Measurements from ENCODE around the gene PCDH1. TPM values are rescaled to one million over a fixed set of nuclear protein-coding genes. Genes with fewer than 3 reads are reported as not detected.
"Not testable (repeated sequence)": the region's sequence is repeated elsewhere in the genome, so short reads cannot be mapped to it uniquely, and the experiment has no call there.

Gene PCDH1
- total RNA-seq, 1 experiment from 2014 or later: 0.45 TPM

DNA sequence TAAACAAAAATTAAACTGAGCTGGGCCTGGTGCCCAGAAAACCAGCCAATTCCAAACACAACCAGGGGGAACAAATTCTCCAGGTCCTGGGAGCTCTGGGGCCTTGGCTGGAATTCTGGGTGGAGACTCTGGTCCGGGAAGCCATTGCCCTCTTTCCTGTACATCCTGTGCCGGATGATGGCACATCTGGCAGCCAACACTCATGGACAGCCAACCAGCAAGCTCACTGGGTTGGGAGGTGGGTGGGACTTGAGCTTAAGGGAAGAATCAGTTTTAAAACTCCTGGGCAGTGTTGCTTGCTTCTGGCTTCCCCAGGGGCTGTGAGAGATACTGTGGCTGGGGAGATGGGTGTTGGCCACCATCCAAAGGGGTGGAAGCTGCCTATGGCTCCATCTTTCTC, 56.1 kb downstream of the PCDH1 start:
- ChIA-PET POLR2A (ENCODE audit: low non-redundant PET) (no interaction called here), CTCF (interaction anchor here (1.1 kb wide), 1 partner anchor 57 kb away, joined by 4 read pairs; no protein-coding TSS in a partner anchor)
- no peaks in the 10 kb centered on the region for H3K27me3 ChIP-seq (replicated peaks; ENCODE audit: insufficient read depth, low read depth, low read length, poor library complexity)
- TF ChIP-seq, protein P1, sequence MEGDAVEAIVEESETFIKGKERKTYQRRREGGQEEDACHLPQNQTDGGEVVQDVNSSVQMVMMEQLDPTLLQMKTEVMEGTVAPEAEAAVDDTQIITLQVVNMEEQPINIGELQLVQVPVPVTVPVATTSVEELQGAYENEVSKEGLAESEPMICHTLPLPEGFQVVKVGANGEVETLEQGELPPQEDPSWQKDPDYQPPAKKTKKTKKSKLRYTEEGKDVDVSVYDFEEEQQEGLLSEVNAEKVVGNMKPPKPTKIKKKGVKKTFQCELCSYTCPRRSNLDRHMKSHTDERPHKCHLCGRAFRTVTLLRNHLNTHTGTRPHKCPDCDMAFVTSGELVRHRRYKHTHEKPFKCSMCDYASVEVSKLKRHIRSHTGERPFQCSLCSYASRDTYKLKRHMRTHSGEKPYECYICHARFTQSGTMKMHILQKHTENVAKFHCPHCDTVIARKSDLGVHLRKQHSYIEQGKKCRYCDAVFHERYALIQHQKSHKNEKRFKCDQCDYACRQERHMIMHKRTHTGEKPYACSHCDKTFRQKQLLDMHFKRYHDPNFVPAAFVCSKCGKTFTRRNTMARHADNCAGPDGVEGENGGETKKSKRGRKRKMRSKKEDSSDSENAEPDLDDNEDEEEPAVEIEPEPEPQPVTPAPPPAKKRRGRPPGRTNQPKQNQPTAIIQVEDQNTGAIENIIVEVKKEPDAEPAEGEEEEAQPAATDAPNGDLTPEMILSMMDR (conservative IDR thresholded peaks at IDR 0.05; ENCODE audit: low read depth, low read length): no peak
- no peak for TF ChIP-seq EZH2 (IDR thresholded peaks at IDR 0.05; ENCODE audit: borderline replicate concordance, low read depth, low read length, poor library complexity, severe bottlenecking)
- no peaks in the 10 kb centered on the region for H3K36me3 ChIP-seq (ENCODE audit: insufficient read depth, low read length, poor library complexity, severe bottlenecking)
- no peak overlapping the region for H3K4me3 ChIP-seq (ENCODE audit: low read depth, low read length, poor library complexity, severe bottlenecking)
- no TSS peak for BruUV-seq (replicated peaks)
- peak; percentile 30 for DNase-seq (ENCODE audit: low spot score)
- intact Hi-C loops (cut with micrococcal nuclease; ENCODE audit: unreplicated experiment): no loop called here
- H3K4me1 ChIP-seq (ENCODE audit: insufficient read depth, low read length, poor library complexity, severe bottlenecking): peaks cover 17% of the 10 kb centered on the region
- no peaks in the 10 kb centered on the region for H3K9me3 ChIP-seq (ENCODE audit: low read depth, low read length, poor library complexity, severe bottlenecking)
- peak overlapping the region; percentile 79 for H3K27ac ChIP-seq (ENCODE audit: low read depth, low read length, poor library complexity, severe bottlenecking)

DNA sequence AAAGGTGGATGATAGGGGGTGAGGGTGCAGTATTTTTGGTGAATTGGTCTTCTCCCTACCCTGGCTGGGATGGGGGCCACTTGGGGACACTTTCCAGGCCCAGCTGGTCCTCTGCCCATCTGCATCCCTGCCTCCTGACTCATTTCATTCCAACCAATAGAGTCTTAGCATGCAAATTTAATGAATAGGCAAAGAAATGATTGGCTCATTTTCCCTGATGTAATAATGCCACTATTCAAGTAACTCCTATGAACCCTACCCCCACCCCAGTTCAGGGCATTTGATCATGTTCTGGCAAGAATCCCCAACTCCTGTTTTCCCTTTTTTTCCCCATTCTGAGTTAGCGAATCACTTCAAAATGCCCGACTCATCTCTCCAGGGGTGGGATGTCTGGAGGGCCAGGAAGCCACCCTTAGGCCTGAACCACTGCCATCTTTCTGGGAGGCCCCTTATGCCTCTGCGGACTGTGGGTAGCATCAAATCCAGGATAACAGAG, 56.7 kb downstream of the PCDH1 start:
- BruUV-seq (replicated peaks): no TSS peak
- Histone ChIP-seq H3K4me1 (ENCODE audit: insufficient read depth, low read length, poor library complexity, severe bottlenecking) (peaks cover 23% of the 10 kb centered on the region), H3K9me3 (ENCODE audit: low read depth, low read length, poor library complexity, severe bottlenecking) (no peaks in the 10 kb centered on the region), H3K27ac (ENCODE audit: low read depth, low read length, poor library complexity, severe bottlenecking) (peak overlapping the region; percentile 79), H3K4me3 (ENCODE audit: low read depth, low read length, poor library complexity, severe bottlenecking) (no peak overlapping the region), H3K36me3 (ENCODE audit: insufficient read depth, low read length, poor library complexity, severe bottlenecking) (no peaks in the 10 kb centered on the region), H3K27me3 (replicated peaks; ENCODE audit: insufficient read depth, low read depth, low read length, poor library complexity) (no peaks in the 10 kb centered on the region)
- peak; percentile 81 for DNase-seq (ENCODE audit: low spot score)
- POLR2A ChIA-PET (ENCODE audit: low non-redundant PET): no interaction called here
- intact Hi-C loops (cut with micrococcal nuclease; ENCODE audit: unreplicated experiment): no loop called here
- CTCF ChIA-PET: interaction anchor here (1.1 kb wide), 1 partner anchor 58 kb away, joined by 4 read pairs; no protein-coding TSS in a partner anchor
- TF ChIP-seq, protein P1 (conservative IDR thresholded peaks at IDR 0.05; ENCODE audit: low read depth, low read length): no peak
- TF ChIP-seq EZH2 (IDR thresholded peaks at IDR 0.05; ENCODE audit: borderline replicate concordance, low read depth, low read length, poor library complexity, severe bottlenecking): no peak

DNA sequence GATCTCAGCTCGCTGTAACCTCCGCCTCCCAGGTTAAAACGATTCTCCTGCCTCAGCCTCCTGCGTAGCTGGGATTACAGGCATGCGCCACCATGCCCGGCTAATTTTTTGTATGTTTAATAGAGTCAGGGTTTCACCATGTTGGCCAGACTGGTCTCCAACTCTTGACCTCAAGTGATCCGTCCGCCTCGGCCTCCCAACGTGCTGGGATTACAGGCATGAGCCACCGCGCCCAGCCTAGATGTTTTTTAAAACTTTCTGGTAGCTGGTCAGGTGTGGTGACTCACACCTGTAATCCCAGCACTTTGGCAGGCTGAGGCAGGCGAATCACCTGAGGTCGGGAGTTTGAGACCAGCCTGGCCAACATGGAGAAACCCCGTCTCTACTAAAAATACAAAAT, 57.5 kb downstream of the PCDH1 start:
- DNase-seq (ENCODE audit: low spot score); BruUV-seq (replicated peaks); H3K36me3 ChIP-seq (ENCODE audit: insufficient read depth, low read length, poor library complexity, severe bottlenecking); H3K27me3 ChIP-seq (replicated peaks; ENCODE audit: insufficient read depth, low read depth, low read length, poor library complexity); POLR2A ChIA-PET (ENCODE audit: low non-redundant PET); H3K9me3 ChIP-seq (ENCODE audit: low read depth, low read length, poor library complexity, severe bottlenecking); intact Hi-C loops (cut with micrococcal nuclease; ENCODE audit: unreplicated experiment); H3K27ac ChIP-seq (ENCODE audit: low read depth, low read length, poor library complexity, severe bottlenecking); H3K4me3 ChIP-seq (ENCODE audit: low read depth, low read length, poor library complexity, severe bottlenecking): not testable (repeated sequence)
- CTCF ChIA-PET: interaction anchor here (1.3 kb wide), 1 partner anchor 9 kb away, joined by 3 read pairs; no protein-coding TSS in a partner anchor
- peaks cover 27% of the 10 kb centered on the region for H3K4me1 ChIP-seq (ENCODE audit: insufficient read depth, low read length, poor library complexity, severe bottlenecking)

DNA sequence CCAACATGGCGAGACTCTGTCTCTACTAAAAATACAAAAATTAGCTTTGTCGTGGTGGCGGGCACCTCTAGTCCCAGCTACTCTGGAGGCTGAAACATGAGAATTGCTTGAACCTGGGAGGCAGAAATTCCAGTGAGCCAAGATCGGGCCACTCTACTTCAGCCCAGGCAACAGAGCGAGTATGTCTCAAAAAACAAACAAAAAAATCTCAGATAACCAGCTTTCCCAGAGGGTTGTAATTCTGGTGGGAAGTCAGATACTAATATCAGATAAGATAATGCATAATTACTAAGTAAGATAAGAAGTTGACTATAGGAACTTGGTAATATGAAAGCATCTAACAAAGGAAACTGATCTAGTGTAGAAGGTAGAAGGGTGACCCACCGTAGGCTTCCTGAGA, 60.6 kb downstream of the PCDH1 start:
- ChIA-PET CTCF (no interaction called here), POLR2A (ENCODE audit: low non-redundant PET) (no interaction called here)
- Histone ChIP-seq H3K4me1 (ENCODE audit: insufficient read depth, low read length, poor library complexity, severe bottlenecking) (peaks cover 27% of the 10 kb centered on the region), H3K27me3 (replicated peaks; ENCODE audit: insufficient read depth, low read depth, low read length, poor library complexity) (no peaks in the 10 kb centered on the region), H3K4me3 (ENCODE audit: low read depth, low read length, poor library complexity, severe bottlenecking) (no peak overlapping the region), H3K27ac (ENCODE audit: low read depth, low read length, poor library complexity, severe bottlenecking) (no peak overlapping the region), H3K36me3 (ENCODE audit: insufficient read depth, low read length, poor library complexity, severe bottlenecking) (no peaks in the 10 kb centered on the region), H3K9me3 (ENCODE audit: low read depth, low read length, poor library complexity, severe bottlenecking) (no peaks in the 10 kb centered on the region)
- no peak for DNase-seq (ENCODE audit: low spot score)
- no peak for TF ChIP-seq EZH2 (IDR thresholded peaks at IDR 0.05; ENCODE audit: borderline replicate concordance, low read depth, low read length, poor library complexity, severe bottlenecking)
- TF ChIP-seq, protein P1 (conservative IDR thresholded peaks at IDR 0.05; ENCODE audit: low read depth, low read length): no peak
- intact Hi-C loops (cut with micrococcal nuclease; ENCODE audit: unreplicated experiment): no loop called here
- BruUV-seq (replicated peaks): no TSS peak

Data from A673 (cell line).